ENCODE data around the gene EDIL3.
A peak's percentile ranks its signal among the peaks of the same experiment; 100 is the strongest.

EDIL3 gene

DNA sequence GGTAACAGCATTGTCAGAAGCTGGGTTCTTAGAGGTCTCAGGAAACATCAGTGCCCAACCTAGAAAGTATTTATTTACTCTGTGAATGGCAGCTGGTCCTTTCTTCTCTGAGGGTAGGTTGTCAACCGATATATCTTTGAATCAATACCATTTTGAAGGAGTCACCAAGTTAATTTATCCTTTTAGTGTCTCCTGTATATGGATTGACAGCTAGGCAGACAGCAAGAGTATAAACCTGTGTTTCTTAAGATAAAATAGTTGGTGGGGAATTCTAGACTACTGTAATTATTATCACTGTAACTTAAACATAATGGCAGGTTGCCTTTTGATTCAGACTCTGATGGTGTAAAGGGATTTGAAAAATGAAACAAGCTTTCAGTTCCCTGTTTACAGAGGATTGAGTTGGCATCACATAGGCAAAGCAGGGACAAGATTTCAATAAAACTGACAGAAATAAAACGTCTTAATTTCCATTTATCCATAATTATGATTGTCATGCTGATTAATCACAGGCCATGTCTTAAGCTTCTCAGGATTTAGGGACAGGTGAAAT is 473.2 kb downstream of the EDIL3 start:
- ChIA-PET CTCF (interaction anchor here (1.3 to 1.6 kb wide), 2 partner anchors 15 to 16 kb away, joined by 4 to 5 read pairs; no protein-coding TSS in a partner anchor), POLR2A (interaction anchor here (0.6 kb wide), 1 partner anchor 25 kb away, joined by 3 read pairs; no protein-coding TSS in a partner anchor)
- Histone ChIP-seq H3K9me3 (ENCODE audit: control extremely low read depth in 1 of 5, control insufficient read depth in 4 of 5, insufficient read depth in 2 of 5, low read depth in 1 of 5, low read length in 4 of 5) (no peaks in the 10 kb centered on the region), H3K4me1 (ENCODE audit: control extremely low read depth in 1 of 4, control insufficient read depth in 4 of 4, insufficient read depth in 4 of 4, low read length in 3 of 4) (peaks cover 0 to 15% (median 6%) of the 10 kb centered on the region in 4 experiments), H3K36me3 (ENCODE audit: control insufficient read depth in 4 of 4, insufficient read depth in 4 of 4, low read length in 3 of 4) (no peaks in the 10 kb centered on the region), H3K4me3 (ENCODE audit: control insufficient read depth in 1 of 7, extremely low read depth in 1 of 7, insufficient read depth in 4 of 7, low read depth in 2 of 7, low read length in 6 of 7) (no peak overlapping the region), H3K27me3 (replicated peaks in 2 of 5; ENCODE audit: control insufficient read depth in 4 of 5, insufficient read depth in 5 of 5, low read length in 4 of 5) (no peaks in the 10 kb centered on the region), H3K27ac (ENCODE audit: insufficient read depth in 1 of 2, low read depth in 1 of 2, low read length in 2 of 2, poor library complexity in 1 of 2, severe bottlenecking in 2 of 2) (no peak overlapping the region)
- no CpG with 5 or more reads among the region's 2 CpGs for WGBS (ENCODE audit: insufficient coverage)
- DNase-seq: no peak

GRCh38 chr5:83900306-83900705 is 484.4 kb downstream of the EDIL3 start:
- Histone ChIP-seq H3K4me3 (ENCODE audit: control insufficient read depth in 1 of 7, extremely low read depth in 1 of 7, insufficient read depth in 4 of 7, low read depth in 2 of 7, low read length in 6 of 7) (no peak overlapping the region), H3K4me1 (ENCODE audit: control extremely low read depth in 1 of 4, control insufficient read depth in 4 of 4, insufficient read depth in 4 of 4, low read length in 3 of 4) (no peaks in the 10 kb centered on the region)
- 80% methylated on average over 1 of the region's 3 CpGs for WGBS (ENCODE audit: insufficient coverage)

GRCh38 chr5:83899326-83899970 is 485.2 kb downstream of the EDIL3 start:
- Histone ChIP-seq H3K27me3 (replicated peaks in 2 of 5; ENCODE audit: control insufficient read depth in 4 of 5, insufficient read depth in 5 of 5, low read length in 4 of 5) (no peaks in the 10 kb centered on the region), H3K36me3 (ENCODE audit: control insufficient read depth in 4 of 4, insufficient read depth in 4 of 4, low read length in 3 of 4) (no peaks in the 10 kb centered on the region), H3K27ac (ENCODE audit: insufficient read depth in 1 of 2, low read depth in 1 of 2, low read length in 2 of 2, poor library complexity in 1 of 2, severe bottlenecking in 2 of 2) (no peak overlapping the region), H3K9me3 (ENCODE audit: control extremely low read depth in 1 of 5, control insufficient read depth in 4 of 5, insufficient read depth in 2 of 5, low read depth in 1 of 5, low read length in 4 of 5) (no peaks in the 10 kb centered on the region), H3K4me1 (ENCODE audit: control extremely low read depth in 1 of 4, control insufficient read depth in 4 of 4, insufficient read depth in 4 of 4, low read length in 3 of 4) (no peaks in the 10 kb centered on the region), H3K4me3 (ENCODE audit: control insufficient read depth in 1 of 7, extremely low read depth in 1 of 7, insufficient read depth in 4 of 7, low read depth in 2 of 7, low read length in 6 of 7) (no peak overlapping the region)
- WGBS (ENCODE audit: insufficient coverage): 100% methylated on average over 1 of the region's 2 CpGs
- CTCF ChIA-PET: no interaction called here
- POLR2A ChIA-PET: no interaction called here
- no peak for DNase-seq

More at GRCh38 chr5:83900306-83900705, 484.4 kb downstream of the EDIL3 start:
- Histone ChIP-seq H3K27me3 (replicated peaks in 2 of 5; ENCODE audit: control insufficient read depth in 4 of 5, insufficient read depth in 5 of 5, low read length in 4 of 5) (no peaks in the 10 kb centered on the region), H3K27ac (ENCODE audit: insufficient read depth in 1 of 2, low read depth in 1 of 2, low read length in 2 of 2, poor library complexity in 1 of 2, severe bottlenecking in 2 of 2) (no peak overlapping the region), H3K9me3 (ENCODE audit: control extremely low read depth in 1 of 5, control insufficient read depth in 4 of 5, insufficient read depth in 2 of 5, low read depth in 1 of 5, low read length in 4 of 5) (no peaks in the 10 kb centered on the region), H3K36me3 (ENCODE audit: control insufficient read depth in 4 of 4, insufficient read depth in 4 of 4, low read length in 3 of 4) (no peaks in the 10 kb centered on the region)
- DNase-seq: peak in 1 of 3 donors; percentile 7
- ChIA-PET POLR2A (no interaction called here), CTCF (no interaction called here)

DNA sequence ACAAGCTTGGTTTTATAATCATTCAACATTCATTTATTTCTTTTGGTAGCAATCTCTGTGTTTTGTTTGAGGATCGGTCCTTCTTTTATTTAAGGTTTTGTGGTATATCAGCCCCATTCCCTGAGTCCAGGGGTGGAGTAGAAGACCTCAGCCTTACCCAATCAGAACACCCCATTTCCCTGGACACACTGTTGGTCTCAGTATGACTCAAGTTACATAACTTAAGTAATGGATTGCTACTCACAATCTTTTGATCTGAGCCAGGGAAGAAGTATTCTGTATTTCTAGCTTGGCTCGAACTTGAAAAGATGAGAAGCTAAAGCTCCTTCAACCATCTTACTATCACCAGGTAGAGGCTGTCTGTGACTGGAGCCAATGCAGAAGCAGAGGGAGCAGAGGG is 488.8 kb downstream of the EDIL3 start:
- DNase-seq: no peak
- Histone ChIP-seq H3K27me3 (replicated peaks in 2 of 5; ENCODE audit: control insufficient read depth in 4 of 5, insufficient read depth in 5 of 5, low read length in 4 of 5) (no peaks in the 10 kb centered on the region), H3K27ac (ENCODE audit: insufficient read depth in 1 of 2, low read depth in 1 of 2, low read length in 2 of 2, poor library complexity in 1 of 2, severe bottlenecking in 2 of 2) (no peak overlapping the region), H3K4me1 (ENCODE audit: control extremely low read depth in 1 of 4, control insufficient read depth in 4 of 4, insufficient read depth in 4 of 4, low read length in 3 of 4) (no peaks in the 10 kb centered on the region), H3K36me3 (ENCODE audit: control insufficient read depth in 4 of 4, insufficient read depth in 4 of 4, low read length in 3 of 4) (no peaks in the 10 kb centered on the region), H3K9me3 (ENCODE audit: control extremely low read depth in 1 of 5, control insufficient read depth in 4 of 5, insufficient read depth in 2 of 5, low read depth in 1 of 5, low read length in 4 of 5) (no peaks in the 10 kb centered on the region), H3K4me3 (ENCODE audit: control insufficient read depth in 1 of 7, extremely low read depth in 1 of 7, insufficient read depth in 4 of 7, low read depth in 2 of 7, low read length in 6 of 7) (no peak overlapping the region)
- POLR2A ChIA-PET: no interaction called here
- CTCF ChIA-PET: no interaction called here
- WGBS (ENCODE audit: insufficient coverage): no CpG with 5 or more reads among the region's 2 CpGs

- no peaks in the 10 kb centered on the region for H3K36me3 ChIP-seq (ENCODE audit: control insufficient read depth in 4 of 4, insufficient read depth in 4 of 4, low read length in 3 of 4)
- no peak overlapping the region for H3K27ac ChIP-seq (ENCODE audit: insufficient read depth in 1 of 2, low read depth in 1 of 2, low read length in 2 of 2, poor library complexity in 1 of 2, severe bottlenecking in 2 of 2)
- WGBS (ENCODE audit: insufficient coverage): no CpG with 5 or more reads among the region's 2 CpGs
- H3K4me1 ChIP-seq (ENCODE audit: control extremely low read depth in 1 of 4, control insufficient read depth in 4 of 4, insufficient read depth in 4 of 4, low read length in 3 of 4): no peaks in the 10 kb centered on the region
- H3K9me3 ChIP-seq (ENCODE audit: control extremely low read depth in 1 of 5, control insufficient read depth in 4 of 5, insufficient read depth in 2 of 5, low read depth in 1 of 5, low read length in 4 of 5): no peaks in the 10 kb centered on the region
- no peaks in the 10 kb centered on the region for H3K27me3 ChIP-seq (replicated peaks in 2 of 5; ENCODE audit: control insufficient read depth in 4 of 5, insufficient read depth in 5 of 5, low read length in 4 of 5)
- no peak for DNase-seq
- no peak overlapping the region for H3K4me3 ChIP-seq (ENCODE audit: control insufficient read depth in 1 of 7, extremely low read depth in 1 of 7, insufficient read depth in 4 of 7, low read depth in 2 of 7, low read length in 6 of 7)
- ChIA-PET CTCF (no interaction called here), POLR2A (no interaction called here)
These were observed 493.4 kb downstream of the EDIL3 start for GRCh38 chr5:83891261-83891660.
